GM19035 (cell line): ENCODE results near the gene C7orf33.
"Not testable (repeated sequence)": the region's sequence is repeated elsewhere in the genome, so short reads cannot be mapped to it uniquely, and the experiment has no call there.

Experiments
- ATAC-seq: cut with Tn5 transposase; IDR thresholded peaks from one replicate; pipeline ENCODE4 v1.9.1; 2021; ENCODE audit not compliant: unreplicated experiment

C7orf33 gene

GRCh38 chr7:148579366-148579765 is 11.2 kb upstream of the C7orf33 start:
- ATAC-seq, result no peak

- no peak for ATAC-seq
These were observed 10.1 kb upstream of the C7orf33 start for GRCh38 chr7:148580446-148580845.

GRCh38 chr7:148581624-148582023 is 8.9 kb upstream of the C7orf33 start:
- no peak for ATAC-seq

- peak; percentile 75 for ATAC-seq
These were observed 6.3 kb upstream of the C7orf33 start for GRCh38 chr7:148584154-148584827.

GRCh38 chr7:148585399-148585798 is 5.2 kb upstream of the C7orf33 start:
- ATAC-seq, result no peak

- no peak for ATAC-seq
These were observed 3.5 kb upstream of the C7orf33 start for GRCh38 chr7:148587076-148587475.

- ATAC-seq, result no peak
These were observed 2.4 kb upstream of the C7orf33 start for GRCh38 chr7:148588168-148588567.

- no peak for ATAC-seq
These were observed 1.9 kb upstream of the C7orf33 start for GRCh38 chr7:148588670-148589131.

GRCh38 chr7:148589640-148590039 is 926 bp upstream of the C7orf33 start:
- ATAC-seq, result no peak

GRCh38 chr7:148596354-148596753 is 5.8 kb downstream of the C7orf33 start:
- not testable (repeated sequence) for ATAC-seq

- ATAC-seq, result no peak
These were observed 7.8 kb downstream of the C7orf33 start for GRCh38 chr7:148598351-148598750.

- no peak for ATAC-seq
These were observed 14.8 kb downstream of the C7orf33 start for GRCh38 chr7:148605350-148605749.

- ATAC-seq, result no peak
These were observed 16.6 kb downstream of the C7orf33 start for GRCh38 chr7:148607151-148607661.

GRCh38 chr7:148609045-148609725 is 18.6 kb downstream of the C7orf33 start:
- ATAC-seq, result no peak

- no peak for ATAC-seq
These were observed 21.1 kb downstream of the C7orf33 start for GRCh38 chr7:148611692-148612091.

GRCh38 chr7:148615085-148615730 is 24.6 kb downstream of the C7orf33 start:
- ATAC-seq, result no peak

GRCh38 chr7:148620749-148621359 is 30.3 kb downstream of the C7orf33 start:
- no peak for ATAC-seq

- no peak for ATAC-seq
These were observed 31.0 kb downstream of the C7orf33 start for GRCh38 chr7:148621563-148621962.

- no peak for ATAC-seq
These were observed 32.5 kb downstream of the C7orf33 start for GRCh38 chr7:148622887-148623585.

GRCh38 chr7:148623586-148624282 is 33.2 kb downstream of the C7orf33 start:
- no peak for ATAC-seq
